Stimulated activated CD8-positive, alpha-beta memory T cell treated with anti-CD3 and anti-CD28 coated beads, Interleukin-2, amount 100 ng/mL, for 48 hours (primary cell): ENCODE results near the gene RHBDF2.

Experiments
- DNase-seq, 2 donors: peaks; one replicate each; pipeline ENCODE4 v3.0.0-alpha.2; 2020; ENCODE audit warnings: low read depth in 2 of 2

The RHBDF2 gene

DNA sequence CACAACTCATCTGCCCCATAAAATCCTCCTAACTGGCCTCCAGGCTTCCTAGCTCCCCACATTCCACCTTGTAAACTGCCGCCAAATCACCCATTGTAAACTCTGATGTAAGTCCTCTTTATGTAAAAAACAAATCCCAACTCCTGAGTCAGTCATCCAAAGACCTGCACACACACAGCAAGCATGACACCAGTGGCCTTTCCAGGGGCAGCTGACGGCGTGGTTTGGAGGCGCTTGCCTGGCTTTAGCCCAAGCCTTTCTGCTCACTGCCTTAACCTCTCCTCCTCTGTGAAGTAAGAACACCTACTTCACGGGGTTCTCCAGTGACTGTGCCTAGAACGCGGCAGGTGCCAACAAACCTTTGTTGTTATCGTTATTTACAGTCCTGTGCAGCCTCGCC lies 62.3 kb downstream of the RHBDF2 start:
- no peak for DNase-seq

DNA sequence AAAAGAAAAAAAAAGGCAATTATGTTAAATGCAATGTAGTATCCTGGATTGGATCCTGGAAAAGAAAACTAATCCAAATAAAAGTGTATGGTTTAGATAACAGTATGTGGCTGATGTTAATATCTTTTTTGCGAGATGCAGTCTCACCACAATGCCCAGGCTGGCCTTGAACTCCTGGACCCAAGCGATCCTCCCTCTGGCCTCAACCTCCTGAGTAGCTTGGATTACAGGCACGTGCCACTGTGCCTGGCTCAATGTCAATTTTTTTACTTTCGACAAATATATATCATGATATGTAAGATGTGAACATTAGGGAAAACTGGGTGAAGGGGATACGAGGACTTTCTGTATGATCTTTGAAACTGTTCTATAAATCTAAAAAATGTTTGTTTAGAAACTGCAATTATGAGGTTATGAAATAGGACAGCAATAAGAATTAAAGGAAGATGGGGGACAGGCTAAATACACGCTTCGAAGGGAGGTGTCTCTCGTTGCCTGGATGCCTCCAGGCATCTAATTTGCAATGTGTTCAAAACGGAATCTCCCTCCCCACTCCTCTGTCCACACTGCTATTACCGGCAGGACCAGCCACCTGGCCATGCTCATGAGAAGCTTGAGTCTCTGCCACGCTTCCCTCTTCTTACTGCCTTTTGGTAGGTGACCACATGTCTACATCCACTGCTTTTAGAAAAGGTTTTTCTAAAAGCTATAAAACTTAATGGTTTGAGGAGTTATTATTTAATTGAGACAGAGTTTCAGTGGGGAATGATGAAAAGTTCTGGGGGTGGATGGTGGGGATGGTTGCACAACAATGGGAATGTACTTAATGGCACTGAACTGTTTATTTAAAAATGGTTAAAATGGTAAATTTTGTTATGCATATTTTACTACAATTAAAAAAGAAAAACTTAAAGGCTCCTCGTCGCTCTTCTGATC lies 63.5 kb downstream of the RHBDF2 start:
- DNase-seq, result no peak

DNA sequence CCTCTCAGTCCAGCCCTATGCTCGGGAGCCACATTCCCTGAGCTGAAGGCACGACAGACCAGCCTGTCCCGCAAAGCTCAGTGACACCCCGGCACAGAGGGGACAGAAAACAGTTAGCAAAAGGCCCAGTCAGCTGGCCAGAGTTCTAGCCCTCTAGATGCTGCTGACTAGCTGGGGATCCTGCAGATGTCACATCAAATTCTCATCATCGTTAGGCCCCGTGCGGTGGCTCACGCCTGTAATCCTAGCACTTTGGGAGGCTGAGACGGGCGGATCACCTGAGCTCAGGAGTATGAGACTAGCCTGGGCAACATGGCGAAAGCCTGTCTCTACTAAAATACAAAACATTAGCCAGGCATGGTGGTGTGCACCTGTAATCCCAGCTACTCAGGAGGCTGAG lies 65.5 kb downstream of the RHBDF2 start:
- no peak for DNase-seq

DNA sequence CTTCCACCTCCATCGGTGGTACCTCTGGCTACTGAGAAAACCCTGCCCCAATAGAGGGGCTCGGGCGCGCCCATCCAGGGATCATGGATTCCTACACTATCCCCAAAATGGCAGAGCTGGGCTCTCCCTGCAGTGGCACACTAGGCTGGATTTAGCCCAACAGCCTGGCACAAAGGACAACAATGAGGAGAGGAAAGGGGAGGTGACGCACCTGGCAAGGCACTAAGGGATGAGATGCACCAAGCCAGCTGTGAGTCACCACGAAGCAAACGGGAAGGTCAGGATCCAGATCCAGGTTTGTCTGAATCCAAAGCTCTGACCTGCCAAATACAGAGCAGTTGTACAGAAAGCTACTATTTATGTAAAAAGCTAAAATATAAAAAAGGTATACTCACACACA lies 66.4 kb downstream of the RHBDF2 start:
- no peak for DNase-seq

DNA sequence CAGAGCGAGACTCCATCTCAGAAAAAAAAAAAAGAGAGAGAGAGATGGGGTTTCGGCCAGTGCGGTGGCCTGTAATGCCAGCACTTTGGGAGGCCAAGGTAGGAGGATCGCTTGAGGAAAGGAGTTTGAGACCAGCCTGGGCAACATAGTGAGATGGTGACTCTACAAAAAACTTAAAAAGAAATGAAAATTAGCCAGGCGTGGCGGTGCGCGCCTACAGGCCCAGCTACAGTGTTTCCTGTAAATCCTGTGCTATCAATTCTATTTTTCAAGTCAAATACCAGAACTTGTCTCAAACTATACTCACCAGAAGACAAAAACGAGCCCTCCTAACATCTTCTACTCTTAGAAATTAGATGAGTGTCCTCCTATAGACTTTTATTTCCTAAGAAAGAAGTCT lies 67.5 kb downstream of the RHBDF2 start:
- no peak for DNase-seq

DNA sequence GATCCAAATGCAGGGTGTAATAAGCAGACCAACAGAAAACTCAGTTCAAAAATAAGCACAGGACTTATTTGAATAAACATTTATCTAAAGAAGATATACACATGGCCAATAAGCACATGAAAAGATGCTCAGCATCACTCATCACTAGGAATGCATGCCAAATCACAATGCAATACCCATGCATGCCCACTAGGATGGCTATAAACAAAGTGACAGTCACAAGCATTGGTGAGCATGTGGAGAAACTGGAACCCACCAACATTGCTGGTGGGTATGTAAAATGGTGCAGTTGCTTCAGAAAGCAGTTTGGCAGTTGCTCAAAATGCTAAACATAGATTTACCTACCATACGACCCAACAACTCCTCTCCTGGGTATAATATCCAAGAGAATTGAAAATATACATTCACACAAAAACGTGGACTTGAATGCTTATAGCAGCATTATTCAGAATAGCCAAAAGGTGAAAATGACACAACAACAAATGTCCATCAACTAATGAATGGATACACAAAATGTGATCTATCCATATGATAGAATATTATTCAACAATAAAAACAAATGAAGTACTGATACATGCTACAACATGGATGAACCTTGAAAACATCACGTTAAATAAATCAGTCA lies 68.4 kb downstream of the RHBDF2 start:
- no peak for DNase-seq

DNA sequence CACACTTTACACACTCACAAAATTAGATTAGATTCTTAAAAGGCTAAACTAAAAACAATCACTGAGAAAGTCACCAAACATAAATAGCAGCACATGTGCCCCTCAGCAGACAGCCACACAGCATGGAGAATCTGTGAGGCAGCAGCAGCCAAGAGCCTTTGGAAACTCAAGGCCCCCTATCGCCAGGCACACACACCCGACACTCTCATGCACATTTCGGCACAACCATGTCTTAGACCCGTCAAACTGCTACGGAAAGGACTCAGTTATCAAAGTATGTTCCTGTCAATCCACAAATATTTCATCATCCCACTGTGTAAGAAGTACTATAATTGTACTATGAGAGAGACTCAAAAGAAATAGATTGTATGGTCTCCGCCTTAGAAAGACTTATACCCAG lies 69.2 kb downstream of the RHBDF2 start:
- no peak for DNase-seq

DNA sequence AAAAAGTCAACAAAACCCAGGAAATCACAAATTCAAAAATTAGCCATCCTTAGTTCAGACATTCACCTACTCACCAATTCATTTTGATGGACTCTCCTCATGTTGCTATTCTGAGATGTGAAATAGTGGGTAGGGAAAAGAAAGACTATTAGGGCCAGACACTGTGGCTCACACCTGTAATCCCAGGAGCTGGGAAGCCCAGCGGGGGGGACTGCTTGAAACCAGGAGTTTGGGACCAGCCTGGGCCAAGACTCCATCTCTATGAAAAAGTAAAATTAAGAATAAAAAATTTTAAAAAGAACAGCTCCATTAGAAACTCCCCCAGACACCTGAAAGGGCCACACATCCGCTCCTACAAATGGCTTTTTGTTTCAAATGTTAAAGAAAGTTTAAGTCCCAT lies 69.7 kb downstream of the RHBDF2 start:
- no peak for DNase-seq

DNA sequence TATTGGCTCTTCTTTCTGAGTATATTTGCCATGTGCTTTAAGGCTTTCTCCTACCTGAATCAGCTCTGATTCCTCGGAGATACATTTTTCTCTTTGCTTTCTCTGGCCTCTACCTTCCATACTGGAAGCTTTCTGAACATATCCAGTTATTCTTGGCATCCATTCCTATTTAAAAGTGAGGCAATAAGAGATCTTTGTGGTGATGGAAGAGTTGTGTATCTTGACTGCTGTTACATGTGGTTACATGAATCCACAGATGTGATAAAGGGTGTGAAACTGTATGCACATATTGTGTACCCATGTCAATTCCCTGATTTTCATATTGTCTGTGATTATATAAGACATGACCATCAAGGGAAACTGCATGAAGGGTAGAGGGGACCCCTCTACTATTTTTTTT lies 72.7 kb downstream of the RHBDF2 start:
- no peak for DNase-seq

DNA sequence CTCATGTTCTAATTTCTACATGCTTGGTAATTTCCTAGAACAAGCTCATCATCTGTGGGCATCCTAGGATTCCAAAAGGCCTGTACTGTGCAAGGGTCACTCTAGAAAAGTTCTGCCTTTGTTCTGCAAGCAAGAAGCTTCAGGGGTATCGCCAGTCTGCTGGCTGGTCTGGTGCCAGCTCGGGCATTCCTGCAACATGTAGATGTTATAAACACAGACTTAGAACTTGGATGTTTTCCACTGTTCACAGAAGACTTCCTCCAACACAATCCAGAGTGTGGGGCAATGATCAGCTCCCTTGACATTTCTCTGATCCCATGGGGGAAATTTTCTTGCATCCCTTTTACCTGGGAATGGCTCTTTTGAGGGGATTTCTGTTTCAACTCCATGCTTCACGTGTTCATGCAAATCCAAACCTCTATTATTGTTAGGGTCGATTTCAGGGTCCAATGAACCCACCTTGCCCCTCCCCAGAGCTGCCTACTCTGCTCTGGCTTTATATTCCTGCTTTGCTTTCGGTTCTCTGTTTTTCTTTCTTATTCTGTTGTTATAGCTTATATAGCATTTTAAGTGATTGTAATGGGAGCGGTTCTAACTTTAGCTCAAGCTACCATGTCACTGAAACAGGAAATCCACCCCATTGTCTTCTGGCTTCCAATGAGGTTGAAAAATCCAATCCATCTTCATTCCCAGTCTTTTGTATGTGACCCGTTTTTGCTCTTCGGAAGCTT lies 73.6 kb downstream of the RHBDF2 start:
- DNase-seq, result no peak

DNA sequence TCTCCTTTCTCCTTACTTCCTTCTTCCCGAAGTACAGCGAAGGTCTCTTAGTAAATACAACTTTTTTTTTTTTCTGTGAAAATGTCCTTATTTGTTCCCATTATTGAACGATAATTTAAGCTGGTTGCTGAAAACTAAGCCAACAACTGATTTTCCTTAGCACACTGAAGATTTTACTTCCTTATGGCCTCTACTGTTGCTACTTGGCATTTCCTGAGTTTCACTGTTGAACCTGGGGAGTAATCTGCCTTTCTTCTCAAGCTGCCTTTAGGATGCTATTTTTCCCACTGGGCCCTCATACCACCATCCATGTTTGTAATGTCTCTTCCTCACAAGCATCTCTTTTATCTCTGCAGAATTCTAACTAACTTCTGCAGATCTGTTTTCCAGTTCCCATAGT lies 74.4 kb downstream of the RHBDF2 start:
- no peak for DNase-seq

DNA sequence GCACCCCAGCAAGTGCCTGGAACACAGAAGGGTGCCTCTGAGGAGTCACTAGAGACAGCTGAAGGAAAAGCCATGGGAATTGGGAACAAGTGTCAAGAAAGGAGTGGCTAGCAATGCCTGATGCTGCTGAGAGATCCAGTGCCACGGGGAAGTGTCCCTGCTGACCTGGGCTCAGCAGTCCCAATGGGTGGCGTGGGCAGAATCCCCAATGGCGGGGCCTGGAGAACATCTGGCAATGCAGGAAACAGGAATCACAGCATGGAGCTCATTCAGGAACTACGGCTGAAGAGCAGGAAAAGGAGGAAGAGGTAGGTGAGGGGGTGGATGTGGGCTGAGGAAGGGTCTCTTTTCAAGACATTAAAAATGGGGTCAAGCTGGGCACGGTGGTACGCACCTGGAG lies 78.4 kb downstream of the RHBDF2 start:
- DNase-seq, result no peak

DNA sequence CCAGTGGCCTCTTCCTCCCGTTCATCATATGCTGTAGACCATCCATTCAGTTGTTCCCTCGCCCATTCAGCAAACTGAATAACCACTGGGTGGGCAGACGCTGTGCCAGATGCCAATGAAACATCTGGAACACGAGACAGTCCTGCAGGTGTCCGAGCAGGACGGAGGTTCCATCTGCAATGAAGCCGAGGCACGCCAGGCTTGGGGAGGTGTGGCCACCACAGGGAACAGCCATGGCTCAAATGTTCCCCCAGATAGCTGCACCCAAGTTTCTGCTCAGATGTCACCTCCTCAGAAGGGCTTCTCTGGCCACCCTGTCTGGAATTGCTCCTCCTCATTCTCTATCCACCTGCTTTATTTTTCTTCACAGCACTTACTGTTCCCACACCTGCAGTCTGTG lies 78.8 kb downstream of the RHBDF2 start:
- DNase-seq, result no peak

DNA sequence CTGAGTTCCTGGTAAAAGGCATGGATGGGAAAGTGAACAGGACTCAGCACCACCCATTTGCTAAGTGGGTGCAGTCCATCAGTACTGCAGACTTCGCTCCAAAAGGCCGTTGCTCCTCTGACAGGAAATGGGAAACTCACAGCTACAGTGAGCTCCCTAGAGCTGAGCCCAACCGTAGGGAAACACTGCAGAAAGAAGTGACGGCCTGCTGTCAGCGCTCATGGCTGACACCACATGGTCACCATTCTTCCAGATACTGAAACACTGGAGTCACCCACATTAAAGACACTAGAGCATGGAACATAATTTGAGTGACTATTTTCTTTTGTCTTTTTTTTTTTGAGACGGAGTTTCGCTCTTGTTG lies 80.2 kb downstream of the RHBDF2 start:
- no peak for DNase-seq
